Endothelial cell of umbilical vein (primary cell): ENCODE data around the gene TMEM176A. TPM values are rescaled to one million over a fixed set of nuclear protein-coding genes. Genes with fewer than 3 reads are reported as not detected.

ENCODE experiments used
- BruUV-seq: library from RNA; stranded (reverse); fragments of 400-500 nt; replicated peaks from 2 replicates; lab custom pipeline; 2021; lab: Mats Ljungman, UMichigan
- CTCF ChIA-PET: fragments of 300-600, 350-600 bp; sonication (Branson Sonifier 250); formaldehyde crosslinking; loops from one replicate; lab custom pipeline; 2021; ENCODE audit warnings: antibody characterized with exemption, inconsistent platforms; lab: Charles Lee
- POLR2A ChIA-PET: fragments of 300-600, 350-600 bp; sonication (Branson Sonifier 250); formaldehyde crosslinking; loops from one replicate; lab custom pipeline; 2021; ENCODE audit warnings: antibody characterized with exemption, inconsistent platforms; lab: Charles Lee
- DNase-seq: peaks from one replicate; pipeline ENCODE4 v3.0.0-alpha.2; 2011; ENCODE audit warnings: low read depth, low spot score
- FAIRE-seq: peaks from 2 replicates; lab custom pipeline; 2011; peaks lifted over from hg19 to GRCh38; lab: Jason Lieb, UNC
- H2AFZ ChIP-seq: 2 replicates; pipeline ENCODE4 v1.6.0; 2012; ENCODE audit warnings: low read depth, low read length, control low read depth, inconsistent platforms
- H3K27ac ChIP-seq: 2 replicates; pipeline ENCODE4 v1.5.1; 2011; ENCODE audit warnings: low read depth, mild to moderate bottlenecking, control low read depth, low read length, moderate library complexity; ENCODE audit not compliant: insufficient read depth
- H3K27me3 ChIP-seq, 2 experiments: 2 replicates each; pipeline versions ENCODE4 v1.6.0 to v1.6.1; 2011; ENCODE audit warnings: low read length in 2 of 2, mixed read lengths in 1 of 2; ENCODE audit not compliant: control insufficient read depth in 2 of 2, insufficient read depth in 2 of 2
- H3K36me3 ChIP-seq, 2 experiments: 2 replicates in 1 of 2; 3 replicates in 1 of 2; pipeline ENCODE4 v1.5.1; 2011; ENCODE audit warnings: low read length in 2 of 2, mild to moderate bottlenecking in 1 of 2, moderate library complexity in 1 of 2; ENCODE audit not compliant: control insufficient read depth in 2 of 2, insufficient read depth in 2 of 2; ENCODE audit errors: extremely low read depth in 1 of 2
- H3K4me1 ChIP-seq: 3 replicates; pipeline ENCODE4 v1.5.1; 2011; ENCODE audit warnings: mild to moderate bottlenecking, low read length; ENCODE audit not compliant: control insufficient read depth, insufficient read depth; ENCODE audit errors: extremely low read depth
- H3K4me2 ChIP-seq: 2 replicates; pipeline ENCODE4 v1.6.1; 2011; ENCODE audit warnings: low read length, control low read depth, mixed read lengths; ENCODE audit not compliant: insufficient read depth
- H3K4me3 ChIP-seq, 3 experiments: fragments of 200-600 bp in 1 of 3; sonication (generic), shearing (Covaris generic) in 1 of 3; replicated peaks in 1 of 3; 2 replicates each; pipeline ENCODE4 v1.5.1; 2011 to 2016; ENCODE audit warnings: control low read depth in 3 of 3, low read length in 3 of 3, mild to moderate bottlenecking in 2 of 3, inconsistent platforms in 1 of 3, low read depth in 1 of 3, moderate library complexity in 1 of 3; ENCODE audit not compliant: insufficient read depth in 1 of 3
- H3K79me2 ChIP-seq: 2 replicates; pipeline ENCODE4 v1.6.0; 2012; ENCODE audit warnings: low read length, inconsistent platforms; ENCODE audit not compliant: control insufficient read depth, insufficient read depth
- H3K9ac ChIP-seq: replicated peaks from 2 replicates; pipeline ENCODE3; 2011; ENCODE audit warnings: low read length, control low read depth; ENCODE audit not compliant: insufficient read depth; ENCODE audit errors: extremely low read depth
- H3K9me1 ChIP-seq: replicated peaks from 3 replicates; pipeline ENCODE4 v1.6.0; 2011; ENCODE audit warnings: mild to moderate bottlenecking, low read length; ENCODE audit not compliant: control insufficient read depth, insufficient read depth; ENCODE audit errors: extremely low read depth
- H3K9me3 ChIP-seq: replicated peaks from 2 replicates; pipeline ENCODE4 v1.5.1; 2012; ENCODE audit warnings: low read length, inconsistent platforms; ENCODE audit not compliant: control insufficient read depth, insufficient read depth
- H4K20me1 ChIP-seq: replicated peaks from 2 replicates; pipeline ENCODE3; 2011; ENCODE audit warnings: mild to moderate bottlenecking, low read length; ENCODE audit not compliant: control insufficient read depth, insufficient read depth; ENCODE audit errors: extremely low read depth
- EZH2 ChIP-seq: IDR thresholded peaks from 2 replicates; pipeline ENCODE4 v1.6.1; 2012; ENCODE audit warnings: borderline replicate concordance, low read depth, mild to moderate bottlenecking, moderate library complexity, low read length, inconsistent platforms; ENCODE audit not compliant: severe bottlenecking
- FOS ChIP-seq: IDR thresholded peaks from 2 replicates; pipeline ENCODE4 v1.6.1; 2011; ENCODE audit warnings: mild to moderate bottlenecking, low read length, moderate library complexity, borderline replicate concordance; ENCODE audit not compliant: insufficient read depth
- GATA2 ChIP-seq: IDR thresholded peaks from 2 replicates; pipeline ENCODE4 v1.7.0; 2011; ENCODE audit warnings: low read depth, mild to moderate bottlenecking, moderate library complexity, mixed read lengths, low read length; ENCODE audit not compliant: insufficient read length, insufficient read depth
- JUN ChIP-seq: IDR thresholded peaks from 2 replicates; pipeline ENCODE4 v1.6.1; 2011; ENCODE audit warnings: borderline replicate concordance, low read depth; ENCODE audit not compliant: insufficient read length, insufficient read depth
- MYC ChIP-seq: IDR thresholded peaks from one replicate; pipeline ENCODE4 v1.6.1; 2011; ENCODE audit warnings: mild to moderate bottlenecking, low read depth, low read length
- POLR2A ChIP-seq: IDR thresholded peaks from 2 replicates; pipeline ENCODE4 v1.6.1; 2012; ENCODE audit warnings: low read depth, mild to moderate bottlenecking, control low read depth, low read length
- POLR2AphosphoS5 ChIP-seq: IDR thresholded peaks from 2 replicates; pipeline ENCODE4 v1.6.1; 2012; ENCODE audit warnings: low read depth, mild to moderate bottlenecking, control low read depth, low read length, moderate library complexity; ENCODE audit not compliant: insufficient read depth
- dilution Hi-C: fragments of 300-500 bp; cut with MboI; formaldehyde crosslinking; loops from one replicate; pipeline ENCODE4 v1.15.0; 2019; ENCODE audit warnings: low sequenced_read_pairs; ENCODE audit not compliant: extremely low pct_ligation_motif_present
- intact Hi-C: fragments of 100-400 bp; cut with micrococcal nuclease; formaldehyde crosslinking; loops from one replicate; pipeline ENCODE4 v1.10.0; 2022
- polyA plus RNA-seq, 4 experiments: library from polyadenylated mRNA; depleted of rRNA in 3 of 4; stranded (reverse) in 3 of 4; unstranded in 1 of 4; fragments of >200 nt; gene quantifications; 2 replicates each; pipeline versions ENCODE4 v1.2.1 to v1.2.3, GENCODE V29; 2011 to 2012; ENCODE audit warnings: missing spikeins in 1 of 4
- total RNA-seq: library from RNA; stranded (reverse); gene quantifications from 2 replicates; pipeline ENCODE4 v1.2.3, GENCODE V29; 2021
- TF ChIP-seq, protein P1 (sequence below): IDR thresholded peaks from 2 replicates; pipeline ENCODE4 v1.6.1; 2011; ENCODE audit not compliant: insufficient read depth, insufficient read length
- TF ChIP-seq, protein P2 (sequence below), 2 donors: IDR thresholded peaks; 1 replicate in 1 of 2; 2 replicates in 1 of 2; pipeline ENCODE4 v1.5.1; 2011; ENCODE audit warnings: low read length in 2 of 2, mild to moderate bottlenecking in 2 of 2, moderate library complexity in 2 of 2, control low read depth in 1 of 2, inconsistent platforms in 1 of 2, low read depth in 1 of 2; ENCODE audit not compliant: insufficient read depth in 1 of 2; ENCODE audit errors: extremely low read depth in 1 of 2

TMEM176A gene
- total and polyA plus RNA-seq, 2 donors (not counting 3 experiments of a cell fraction or from before 2014, with no cell fraction given) = not detected

DNA sequence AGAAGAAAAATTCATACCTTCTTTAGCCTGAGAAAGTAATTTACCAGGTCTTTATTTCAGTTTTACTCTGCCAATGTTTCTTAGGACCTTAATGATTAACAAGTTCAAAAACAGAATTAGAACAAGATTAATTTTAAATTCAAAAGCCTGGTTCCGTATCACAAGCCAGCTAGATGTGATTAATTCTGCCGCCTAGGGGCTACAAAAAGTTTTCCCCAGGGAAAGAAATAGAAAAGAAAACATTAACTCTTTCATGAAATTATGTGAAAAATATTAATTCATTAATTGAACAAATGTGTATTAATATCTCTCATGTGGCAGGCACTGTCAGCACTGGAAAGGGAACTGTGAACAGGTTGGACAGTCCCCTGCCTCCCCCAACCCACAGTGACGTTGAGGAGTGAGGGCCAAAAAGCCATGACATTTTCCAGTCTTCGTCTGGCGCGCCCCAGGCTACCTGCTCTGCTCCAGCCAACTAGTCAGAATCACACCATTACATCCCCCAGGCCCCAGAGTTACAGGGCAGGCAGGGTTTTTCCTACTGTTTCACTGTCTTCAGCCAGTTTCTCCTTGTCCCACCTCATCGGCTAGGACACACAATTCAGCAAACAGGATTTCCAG is 20.1 kb downstream of the TMEM176A start:
- no peak overlapping the region for H3K4me3 ChIP-seq
- ChIA-PET POLR2A (no interaction called here), CTCF (no interaction called here)
- no peaks in the 10 kb centered on the region for H3K9me1 ChIP-seq
- TF ChIP-seq JUN = no peak
- H3K4me1 ChIP-seq = no peaks in the 10 kb centered on the region
- BruUV-seq = no TSS peak
- DNase-seq = no peak
- no peaks in the 10 kb centered on the region for H3K36me3 ChIP-seq
- dilution Hi-C loops = no loop called here
- no peak overlapping the region for H3K4me2 ChIP-seq
- no peaks in the 10 kb centered on the region for H4K20me1 ChIP-seq
- H3K27ac ChIP-seq = no peak overlapping the region
- peaks cover 6 to 9% of the 10 kb centered on the region in 2 experiments for H3K27me3 ChIP-seq
- no peak overlapping the region for H2AFZ ChIP-seq
- intact Hi-C loops = no loop called here
- no peaks in the 10 kb centered on the region for H3K9me3 ChIP-seq
- FAIRE-seq = no peak
- no peak overlapping the region for H3K9ac ChIP-seq
- no peaks in the 10 kb centered on the region for H3K79me2 ChIP-seq

DNA sequence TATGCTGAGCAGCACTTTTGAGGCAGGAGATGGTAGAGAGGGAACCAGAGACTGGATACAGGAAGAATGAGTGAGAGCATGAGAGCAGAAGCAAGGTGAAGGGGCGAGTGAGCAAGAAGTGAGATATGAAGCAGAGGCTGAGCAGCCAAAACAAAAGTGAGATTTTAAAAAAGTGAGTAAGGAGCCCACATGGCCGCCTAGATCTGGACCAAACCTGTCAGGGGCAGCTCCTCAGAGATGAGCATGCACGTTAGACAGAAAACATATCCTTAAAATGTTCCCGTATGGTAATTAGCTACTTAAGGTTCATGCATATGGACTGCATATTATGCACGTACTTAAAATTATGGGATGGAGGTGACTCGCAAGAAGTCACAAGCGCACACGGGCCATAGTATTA is 22.5 kb downstream of the TMEM176A start:
- Histone ChIP-seq H3K27ac (no peak overlapping the region), H3K9ac (no peak overlapping the region), H3K79me2 (no peaks in the 10 kb centered on the region), H2AFZ (no peak overlapping the region), H3K36me3 (no peaks in the 10 kb centered on the region), H3K4me2 (no peak overlapping the region), H3K4me1 (no peaks in the 10 kb centered on the region), H3K4me3 (no peak overlapping the region), H3K9me3 (no peaks in the 10 kb centered on the region), H3K9me1 (no peaks in the 10 kb centered on the region), H4K20me1 (no peaks in the 10 kb centered on the region), H3K27me3 (peaks cover 8 to 16% of the 10 kb centered on the region in 2 experiments)
- intact Hi-C loops (no loop called here), dilution Hi-C loops (no loop called here)
- TF ChIP-seq POLR2A = no peak
- TF ChIP-seq JUN = no peak
- no peak for TF ChIP-seq GATA2
- TF ChIP-seq FOS = no peak
- no peak for TF ChIP-seq MYC
- TF ChIP-seq, protein P1, sequence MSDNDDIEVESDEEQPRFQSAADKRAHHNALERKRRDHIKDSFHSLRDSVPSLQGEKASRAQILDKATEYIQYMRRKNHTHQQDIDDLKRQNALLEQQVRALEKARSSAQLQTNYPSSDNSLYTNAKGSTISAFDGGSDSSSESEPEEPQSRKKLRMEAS = no peak
- no peak for TF ChIP-seq EZH2
- TF ChIP-seq POLR2AphosphoS5 = no peak
- TF ChIP-seq, protein P2, sequence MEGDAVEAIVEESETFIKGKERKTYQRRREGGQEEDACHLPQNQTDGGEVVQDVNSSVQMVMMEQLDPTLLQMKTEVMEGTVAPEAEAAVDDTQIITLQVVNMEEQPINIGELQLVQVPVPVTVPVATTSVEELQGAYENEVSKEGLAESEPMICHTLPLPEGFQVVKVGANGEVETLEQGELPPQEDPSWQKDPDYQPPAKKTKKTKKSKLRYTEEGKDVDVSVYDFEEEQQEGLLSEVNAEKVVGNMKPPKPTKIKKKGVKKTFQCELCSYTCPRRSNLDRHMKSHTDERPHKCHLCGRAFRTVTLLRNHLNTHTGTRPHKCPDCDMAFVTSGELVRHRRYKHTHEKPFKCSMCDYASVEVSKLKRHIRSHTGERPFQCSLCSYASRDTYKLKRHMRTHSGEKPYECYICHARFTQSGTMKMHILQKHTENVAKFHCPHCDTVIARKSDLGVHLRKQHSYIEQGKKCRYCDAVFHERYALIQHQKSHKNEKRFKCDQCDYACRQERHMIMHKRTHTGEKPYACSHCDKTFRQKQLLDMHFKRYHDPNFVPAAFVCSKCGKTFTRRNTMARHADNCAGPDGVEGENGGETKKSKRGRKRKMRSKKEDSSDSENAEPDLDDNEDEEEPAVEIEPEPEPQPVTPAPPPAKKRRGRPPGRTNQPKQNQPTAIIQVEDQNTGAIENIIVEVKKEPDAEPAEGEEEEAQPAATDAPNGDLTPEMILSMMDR (IDR thresholded peaks at IDR 0.05; ENCODE audit: extremely low read depth in 1 of 2, insufficient read depth in 1 of 2, low read depth in 1 of 2, low read length in 2 of 2) = no peak
- ChIA-PET CTCF (interaction anchor here (0.9 kb wide), 1 partner anchor 44 kb away, joined by 3 read pairs; no protein-coding TSS in a partner anchor), POLR2A (no interaction called here)
- no peak for DNase-seq
- no peak for FAIRE-seq
- no TSS peak for BruUV-seq
